Measurements from ENCODE around the gene PTPRG. TPM values are rescaled to one million over a fixed set of nuclear protein-coding genes. Genes with fewer than 3 reads are reported as not detected.

Gene PTPRG
- total RNA-seq, 3 donors from 2014 or later, result 28.9 to 54.7 (median 40.4) TPM

DNA sequence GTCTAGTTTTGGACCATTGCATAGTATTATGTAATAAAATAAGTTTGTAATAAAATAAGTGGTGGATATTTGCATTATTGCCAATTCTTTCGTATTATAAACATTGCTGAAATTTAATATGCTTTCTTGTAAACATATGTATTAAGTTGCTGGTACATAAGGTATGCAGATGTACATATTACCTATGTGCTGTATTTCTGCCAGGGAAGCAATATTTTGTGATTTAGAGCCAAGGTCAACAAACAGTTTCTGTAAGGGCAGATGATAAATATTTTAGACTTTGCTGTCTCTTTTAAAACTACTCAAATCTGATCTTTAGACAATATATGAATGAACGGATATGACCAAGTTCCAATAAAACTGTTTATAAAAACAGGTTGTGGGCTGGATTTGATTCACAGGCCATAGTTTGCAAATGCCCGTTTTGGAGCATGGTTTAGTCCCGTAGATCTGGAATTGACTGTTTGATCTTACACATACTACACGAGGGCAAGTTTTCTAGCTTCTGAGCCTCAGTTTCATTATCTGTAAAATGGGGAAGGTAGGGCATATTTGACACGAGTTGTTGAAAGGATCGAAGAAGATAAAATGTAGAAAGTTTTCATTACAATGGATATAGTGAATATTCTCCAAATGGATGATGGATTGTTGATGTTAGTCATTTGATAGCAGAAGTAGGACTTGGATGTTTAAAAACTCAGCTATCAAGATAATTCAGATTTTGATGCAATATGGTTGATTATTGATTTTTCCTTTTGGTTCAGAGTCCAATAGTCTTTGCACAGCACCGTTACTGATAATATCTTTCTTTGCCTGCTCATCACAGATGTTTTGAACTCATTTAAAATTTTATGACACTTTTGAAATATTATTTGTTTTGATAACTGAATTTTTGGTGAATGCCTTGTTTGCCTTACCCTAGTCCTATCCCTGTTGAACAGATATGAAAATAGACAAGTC, 417.4 kb downstream of the PTPRG start:
- no peak for DNase-seq
- no peaks in the 10 kb centered on the region for H3K9me3 ChIP-seq
- intact Hi-C loops (cut with DNase I, micrococcal nuclease), result no loop called here
- TF ChIP-seq CTCF (IDR thresholded peaks at IDR 0.05), result no peak
- H3K4me1 ChIP-seq (ENCODE audit: low read depth), result no peaks in the 10 kb centered on the region
- no peaks in the 10 kb centered on the region for H3K36me3 ChIP-seq (ENCODE audit: low read depth)
- ATAC-seq, result no peak
- no peak overlapping the region for H3K4me3 ChIP-seq

GRCh38 chr3:61979638-61980037, 418.3 kb downstream of the PTPRG start:
- Histone ChIP-seq H3K36me3 (ENCODE audit: low read depth) (no peaks in the 10 kb centered on the region), H3K4me3 (no peak overlapping the region), H3K4me1 (ENCODE audit: low read depth) (no peaks in the 10 kb centered on the region), H3K9me3 (no peaks in the 10 kb centered on the region)
- no peak for DNase-seq
- no peak for TF ChIP-seq CTCF (IDR thresholded peaks at IDR 0.05)
- no peak for ATAC-seq
- intact Hi-C loops (cut with DNase I, micrococcal nuclease), result no loop called here

- Histone ChIP-seq H3K9me3 (no peaks in the 10 kb centered on the region), H3K36me3 (ENCODE audit: low read depth) (no peaks in the 10 kb centered on the region), H3K4me1 (ENCODE audit: low read depth) (no peaks in the 10 kb centered on the region), H3K4me3 (no peak overlapping the region)
- DNase-seq (no peak), ATAC-seq (no peak)
- intact Hi-C loops (cut with DNase I, micrococcal nuclease), result no loop called here
- no peak for TF ChIP-seq CTCF (IDR thresholded peaks at IDR 0.05)
Observed at GRCh38 chr3:61980041-61980440, 418.7 kb downstream of the PTPRG start.

DNA sequence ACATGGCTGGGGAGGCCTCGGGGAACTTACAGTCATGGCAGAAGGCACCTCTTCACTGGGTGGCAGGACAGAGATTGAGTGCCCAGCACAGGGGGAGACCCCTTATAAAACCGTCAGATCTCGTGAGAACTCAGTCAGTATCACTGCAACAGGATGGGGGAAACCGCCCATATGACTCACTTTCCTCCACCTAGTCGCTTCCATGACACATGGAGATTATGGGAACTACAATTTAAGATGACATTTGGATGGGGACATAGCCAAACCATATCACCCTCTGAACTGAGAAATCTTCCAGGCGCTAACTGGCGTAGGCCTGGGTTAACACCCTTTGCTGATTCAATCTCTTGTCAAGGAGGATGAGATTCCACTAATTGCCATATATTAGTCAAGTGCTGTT, 419.7 kb downstream of the PTPRG start:
- DNase-seq (no peak), ATAC-seq (no peak)
- H3K4me1 ChIP-seq (ENCODE audit: low read depth), result no peaks in the 10 kb centered on the region
- H3K9me3 ChIP-seq, result no peaks in the 10 kb centered on the region
- intact Hi-C loops (cut with DNase I, micrococcal nuclease), result no loop called here
- no peak overlapping the region for H3K4me3 ChIP-seq
- no peak for TF ChIP-seq CTCF (IDR thresholded peaks at IDR 0.05)
- no peaks in the 10 kb centered on the region for H3K36me3 ChIP-seq (ENCODE audit: low read depth)

DNA sequence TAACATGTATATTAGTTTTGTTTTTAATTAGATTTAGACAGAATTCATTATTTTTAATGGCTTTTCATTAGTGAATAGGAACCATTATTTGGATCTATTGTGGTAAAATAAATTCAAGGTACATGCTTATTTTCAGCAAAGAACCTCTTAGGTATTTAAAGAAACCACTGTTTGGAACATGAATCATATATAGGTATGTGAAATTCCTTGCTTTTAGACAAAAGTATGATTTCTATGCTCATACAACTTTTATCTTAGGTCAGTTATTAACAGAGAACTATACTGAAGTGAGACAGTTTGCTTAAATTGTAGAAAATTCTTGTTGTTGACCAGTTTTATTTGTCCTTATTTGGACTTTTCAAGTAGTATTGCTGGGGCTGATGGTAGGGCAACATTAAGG, 422.1 kb downstream of the PTPRG start:
- intact Hi-C loops (cut with DNase I, micrococcal nuclease), result no loop called here
- no peak for ATAC-seq

More for the DNA sequence above, 422.1 kb downstream of the PTPRG start:
- no peak overlapping the region for H3K4me3 ChIP-seq
- no peaks in the 10 kb centered on the region for H3K4me1 ChIP-seq (ENCODE audit: low read depth)
- TF ChIP-seq CTCF (IDR thresholded peaks at IDR 0.05), result no peak
- H3K36me3 ChIP-seq (ENCODE audit: low read depth), result no peaks in the 10 kb centered on the region
- no peak for DNase-seq
- H3K9me3 ChIP-seq, result no peaks in the 10 kb centered on the region

All from mucosa of descending colon (tissue), 3 donors.